Astrocyte (in vitro differentiated cells and primary cell): ENCODE results near the gene UBD. TPM values are rescaled to one million over a fixed set of nuclear protein-coding genes. Genes with fewer than 3 reads are reported as not detected.

Source experiments
- DNase-seq: peaks from one replicate; pipeline ENCODE4 v3.0.0-alpha.2; 2010; ENCODE audit warnings: low read depth
- FAIRE-seq: peaks from 2 replicates; lab custom pipeline; 2011; peaks lifted over from hg19 to GRCh38; lab: Jason Lieb, UNC
- H2AFZ ChIP-seq: 2 replicates; pipeline ENCODE4 v1.6.0; 2012; ENCODE audit warnings: low read depth, low read length, inconsistent platforms
- H3K27ac ChIP-seq: 2 replicates; pipeline ENCODE4 v1.5.1; 2011; ENCODE audit warnings: low read depth, low read length, inconsistent platforms
- H3K27me3 ChIP-seq: 2 replicates; pipeline ENCODE4 v1.6.0; 2011; ENCODE audit warnings: low read length, inconsistent platforms; ENCODE audit not compliant: insufficient read depth
- H3K36me3 ChIP-seq: 2 replicates; pipeline ENCODE4 v1.5.1; 2011; ENCODE audit warnings: low read length, inconsistent platforms; ENCODE audit not compliant: insufficient read depth
- H3K4me1 ChIP-seq: 2 replicates; pipeline ENCODE4 v1.5.1; 2011; ENCODE audit warnings: low read length, inconsistent platforms; ENCODE audit not compliant: insufficient read depth
- H3K4me2 ChIP-seq: 2 replicates; pipeline ENCODE4 v1.6.0; 2012; ENCODE audit warnings: low read length, inconsistent platforms
- H3K4me3 ChIP-seq: 2 replicates; pipeline ENCODE4 v1.5.1; 2011; ENCODE audit warnings: low read depth, mild to moderate bottlenecking, low read length, inconsistent platforms; ENCODE audit not compliant: insufficient read depth
- H3K79me2 ChIP-seq: 2 replicates; pipeline ENCODE4 v1.6.0; 2012; ENCODE audit warnings: mild to moderate bottlenecking, low read length, inconsistent platforms; ENCODE audit not compliant: insufficient read depth
- H3K9ac ChIP-seq: 2 replicates; pipeline ENCODE4 v1.6.0; 2012; ENCODE audit warnings: mild to moderate bottlenecking, low read length, inconsistent platforms
- H3K9me3 ChIP-seq: 2 replicates; pipeline ENCODE4 v1.5.1; 2012; ENCODE audit warnings: low read depth, mild to moderate bottlenecking, low read length, inconsistent platforms; ENCODE audit not compliant: insufficient read depth
- H4K20me1 ChIP-seq: 2 replicates; pipeline ENCODE4 v1.6.0; 2012; ENCODE audit warnings: low read length, inconsistent platforms; ENCODE audit not compliant: insufficient read depth
- H3K27ac Mint-ChIP-seq: one replicate; pipeline ENCODE4 v1.8.0; 2021; ENCODE audit warnings: mild to moderate bottlenecking, mixed read lengths; ENCODE audit not compliant: unreplicated experiment
- H3K27me3 Mint-ChIP-seq: one replicate; pipeline ENCODE4 v1.8.0; 2021; ENCODE audit warnings: low read depth, mixed read lengths; ENCODE audit not compliant: unreplicated experiment
- H3K36me3 Mint-ChIP-seq: one replicate; pipeline ENCODE4 v1.8.0; 2021; ENCODE audit warnings: low read depth, mixed read lengths; ENCODE audit not compliant: unreplicated experiment
- H3K4me1 Mint-ChIP-seq: one replicate; pipeline ENCODE4 v1.8.0; 2021; ENCODE audit warnings: low read depth, mixed read lengths; ENCODE audit not compliant: unreplicated experiment
- H3K4me3 Mint-ChIP-seq: one replicate; pipeline ENCODE4 v1.8.0; 2021; ENCODE audit warnings: mild to moderate bottlenecking, moderate library complexity, mixed read lengths; ENCODE audit not compliant: unreplicated experiment
- H3K9me3 Mint-ChIP-seq: one replicate; pipeline ENCODE4 v1.8.0; 2021; ENCODE audit warnings: mild to moderate bottlenecking, mixed read lengths; ENCODE audit not compliant: unreplicated experiment
- EZH2 ChIP-seq: IDR thresholded peaks from 2 replicates; pipeline ENCODE4 v1.6.1; 2012; ENCODE audit warnings: mild to moderate bottlenecking, low read length, inconsistent platforms; ENCODE audit not compliant: insufficient read depth
- total RNA-seq: library from RNA; stranded (reverse); gene quantifications from 2 replicates; pipeline ENCODE4 v1.2.1, GENCODE V29; 2021
- TF ChIP-seq, protein P1 (sequence below): IDR thresholded peaks from 2 replicates; pipeline ENCODE4 v1.5.1; 2011; ENCODE audit warnings: low read depth, mild to moderate bottlenecking, inconsistent platforms, low read length, moderate library complexity; ENCODE audit not compliant: insufficient read depth

Gene UBD
- total RNA-seq, 1 donor from 2014 or later, result 9.9 TPM

DNA sequence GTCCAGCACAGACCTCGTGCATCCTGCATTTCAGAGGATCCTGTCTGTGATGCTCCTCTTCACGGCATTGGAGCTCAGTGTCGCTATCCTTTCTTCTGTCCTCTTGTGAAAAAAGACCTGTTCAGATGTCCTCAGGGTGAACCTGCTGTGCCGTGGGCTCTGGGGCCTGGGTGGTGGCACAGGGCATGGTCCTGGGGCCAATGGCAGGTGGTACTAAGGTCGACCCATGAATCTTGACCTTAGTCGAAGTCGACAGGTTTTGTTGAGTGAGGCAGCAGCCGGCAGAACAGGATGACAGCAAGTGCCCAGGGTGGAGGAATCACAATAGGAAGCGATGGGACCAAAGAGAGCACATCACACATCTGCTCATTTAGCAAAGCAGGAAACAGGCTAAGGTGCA, 49.8 kb downstream of the UBD start:
- Histone ChIP-seq H3K4me2 (no peak overlapping the region), H3K9me3 (peaks cover 6% of the 10 kb centered on the region), H3K36me3 (no peaks in the 10 kb centered on the region), H3K79me2 (no peaks in the 10 kb centered on the region), H2AFZ (no peak overlapping the region), H3K27me3 (no peaks in the 10 kb centered on the region), H4K20me1 (no peaks in the 10 kb centered on the region), H3K9ac (no peak overlapping the region), H3K4me3 (no peak overlapping the region), H3K27ac (no peak overlapping the region), H3K4me1 (no peaks in the 10 kb centered on the region)
- H3K4me1 Mint-ChIP-seq, result peaks cover 7% of the 10 kb centered on the region
- peaks cover 12% of the 10 kb centered on the region for H3K9me3 Mint-ChIP-seq
- FAIRE-seq (no peak), DNase-seq (no peak)
- H3K4me3 Mint-ChIP-seq, result no peak overlapping the region
- peaks cover 2% of the 10 kb centered on the region for H3K36me3 Mint-ChIP-seq
- H3K27me3 Mint-ChIP-seq, result peaks cover 10% of the 10 kb centered on the region
- H3K27ac Mint-ChIP-seq, result no peak overlapping the region
- no peak for TF ChIP-seq EZH2
- TF ChIP-seq, protein P1, sequence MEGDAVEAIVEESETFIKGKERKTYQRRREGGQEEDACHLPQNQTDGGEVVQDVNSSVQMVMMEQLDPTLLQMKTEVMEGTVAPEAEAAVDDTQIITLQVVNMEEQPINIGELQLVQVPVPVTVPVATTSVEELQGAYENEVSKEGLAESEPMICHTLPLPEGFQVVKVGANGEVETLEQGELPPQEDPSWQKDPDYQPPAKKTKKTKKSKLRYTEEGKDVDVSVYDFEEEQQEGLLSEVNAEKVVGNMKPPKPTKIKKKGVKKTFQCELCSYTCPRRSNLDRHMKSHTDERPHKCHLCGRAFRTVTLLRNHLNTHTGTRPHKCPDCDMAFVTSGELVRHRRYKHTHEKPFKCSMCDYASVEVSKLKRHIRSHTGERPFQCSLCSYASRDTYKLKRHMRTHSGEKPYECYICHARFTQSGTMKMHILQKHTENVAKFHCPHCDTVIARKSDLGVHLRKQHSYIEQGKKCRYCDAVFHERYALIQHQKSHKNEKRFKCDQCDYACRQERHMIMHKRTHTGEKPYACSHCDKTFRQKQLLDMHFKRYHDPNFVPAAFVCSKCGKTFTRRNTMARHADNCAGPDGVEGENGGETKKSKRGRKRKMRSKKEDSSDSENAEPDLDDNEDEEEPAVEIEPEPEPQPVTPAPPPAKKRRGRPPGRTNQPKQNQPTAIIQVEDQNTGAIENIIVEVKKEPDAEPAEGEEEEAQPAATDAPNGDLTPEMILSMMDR, result no peak

DNA sequence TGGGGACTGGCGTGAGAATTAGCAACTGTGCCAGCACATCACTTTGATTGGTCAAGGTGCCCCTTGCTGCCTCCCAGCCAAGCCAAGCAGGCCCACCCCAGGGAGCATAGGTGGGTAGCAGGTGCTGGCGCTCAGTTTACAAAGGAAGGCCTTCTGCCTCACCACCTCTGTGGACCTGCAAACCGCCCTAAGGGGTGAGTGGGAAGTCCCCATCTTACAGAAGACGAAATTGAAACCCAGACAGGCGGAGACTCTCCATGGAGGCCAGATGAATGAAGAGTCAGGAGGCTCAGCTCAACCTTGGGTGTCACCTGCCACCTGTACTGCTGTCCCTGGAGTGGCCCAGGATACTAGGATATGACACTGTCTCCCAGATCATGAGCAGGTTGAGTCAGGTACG, 50.3 kb downstream of the UBD start:
- H3K36me3 ChIP-seq, result no peaks in the 10 kb centered on the region
- peaks cover 10% of the 10 kb centered on the region for H3K27me3 Mint-ChIP-seq
- DNase-seq (no peak), FAIRE-seq (no peak)
- H3K4me1 ChIP-seq, result no peaks in the 10 kb centered on the region
- no peak overlapping the region for H3K9ac ChIP-seq
- H4K20me1 ChIP-seq, result no peaks in the 10 kb centered on the region
- no peak overlapping the region for H2AFZ ChIP-seq
- peaks cover 12% of the 10 kb centered on the region for H3K9me3 Mint-ChIP-seq
- H3K9me3 ChIP-seq, result peaks cover 6% of the 10 kb centered on the region
- H3K36me3 Mint-ChIP-seq, result peaks cover 2% of the 10 kb centered on the region
- no peaks in the 10 kb centered on the region for H3K79me2 ChIP-seq
- no peaks in the 10 kb centered on the region for H3K27me3 ChIP-seq
- H3K4me3 ChIP-seq, result no peak overlapping the region
- no peak overlapping the region for H3K4me2 ChIP-seq
- no peak overlapping the region for H3K27ac Mint-ChIP-seq
- no peak overlapping the region for H3K4me3 Mint-ChIP-seq
- H3K4me1 Mint-ChIP-seq, result peaks cover 7% of the 10 kb centered on the region
- no peak overlapping the region for H3K27ac ChIP-seq
- TF ChIP-seq, protein P1, result no peak
- no peak for TF ChIP-seq EZH2

DNA sequence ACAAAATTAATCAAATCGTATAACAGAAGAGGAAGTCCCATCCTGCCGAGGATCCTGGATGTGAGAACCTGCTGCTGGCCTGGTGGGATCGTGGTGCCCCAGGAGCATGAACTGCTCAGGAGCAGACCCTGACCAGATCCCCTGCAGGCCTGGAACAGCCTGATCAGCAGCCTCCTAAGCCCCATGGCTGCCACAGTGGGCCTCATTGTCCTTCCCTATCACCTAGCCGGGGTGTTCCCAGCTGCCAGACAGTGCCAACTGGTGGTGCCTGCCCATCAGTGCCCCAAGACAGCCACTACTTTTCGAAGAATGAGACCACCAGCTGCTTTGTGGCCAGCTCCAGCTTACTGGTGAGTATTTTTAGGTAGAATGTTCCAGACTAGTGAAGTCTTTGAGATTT, 52.2 kb downstream of the UBD start:
- peaks cover 6% of the 10 kb centered on the region for H3K9me3 ChIP-seq
- H3K4me1 ChIP-seq, result peaks cover 7% of the 10 kb centered on the region
- H3K4me3 Mint-ChIP-seq, result no peak overlapping the region
- no peak for DNase-seq
- peaks cover 2% of the 10 kb centered on the region for H3K36me3 Mint-ChIP-seq
- peaks cover 9% of the 10 kb centered on the region for H3K9me3 Mint-ChIP-seq
- H3K27me3 ChIP-seq, result no peaks in the 10 kb centered on the region
- no peak overlapping the region for H2AFZ ChIP-seq
- H3K4me3 ChIP-seq, result no peak overlapping the region
- no peaks in the 10 kb centered on the region for H4K20me1 ChIP-seq
- H3K9ac ChIP-seq, result no peak overlapping the region
- no peak overlapping the region for H3K27ac Mint-ChIP-seq
- no peak for FAIRE-seq
- H3K4me2 ChIP-seq, result no peak overlapping the region
- H3K79me2 ChIP-seq, result no peaks in the 10 kb centered on the region
- peaks cover 18% of the 10 kb centered on the region for H3K4me1 Mint-ChIP-seq
- no peak overlapping the region for H3K27ac ChIP-seq
- H3K36me3 ChIP-seq, result no peaks in the 10 kb centered on the region
- H3K27me3 Mint-ChIP-seq, result peaks cover 10% of the 10 kb centered on the region
- TF ChIP-seq EZH2, result no peak
- TF ChIP-seq, protein P1, result no peak
